ENCODE data around the gene STAP2.
A peak's percentile ranks its signal among the peaks of the same experiment; 100 is the strongest.
"Not testable (repeated sequence)": the region's sequence is repeated elsewhere in the genome, so short reads cannot be mapped to it uniquely, and the experiment has no call there.

STAP2 gene

GRCh38 chr19:4357095-4357797, 18.6 kb upstream of the STAP2 start:
- no peak for DNase-seq

GRCh38 chr19:4354897-4355296, 16.3 kb upstream of the STAP2 start:
- no peak for DNase-seq

- DNase-seq, result no peak
Measured at GRCh38 chr19:4354282-4354681, 15.7 kb upstream of the STAP2 start.

GRCh38 chr19:4352701-4353121, 14.1 kb upstream of the STAP2 start:
- DNase-seq, result peak; percentile 44

GRCh38 chr19:4350726-4351125, 12.1 kb upstream of the STAP2 start:
- DNase-seq, result no peak

- no peak for DNase-seq
Measured at GRCh38 chr19:4350111-4350510, 11.5 kb upstream of the STAP2 start.

- DNase-seq, result not testable (repeated sequence)
Measured at GRCh38 chr19:4349225-4349624, 10.6 kb upstream of the STAP2 start.

- DNase-seq, result no peak
Measured at GRCh38 chr19:4347521-4347920, 8.9 kb upstream of the STAP2 start.

- DNase-seq, result no peak
Measured at GRCh38 chr19:4346020-4346383, 7.4 kb upstream of the STAP2 start.

- DNase-seq, result no peak
Measured at GRCh38 chr19:4345342-4346019, 6.9 kb upstream of the STAP2 start.

GRCh38 chr19:4343370-4344307, 5.0 kb upstream of the STAP2 start, which contains the start of gene MPND:
Gene MPND (plus strand): TSS chr19:4343562. CDS start chr19:4343594, 32 bp downstream.
- DNase-seq, result peak; percentile 90

- DNase-seq, result peak; percentile 86
Measured at GRCh38 chr19:4342615-4343369, 4.2 kb upstream of the STAP2 start.

- DNase-seq, result no peak
Measured at GRCh38 chr19:4342314-4342614, 3.6 kb upstream of the STAP2 start.

- DNase-seq, result no peak
Measured at GRCh38 chr19:4337906-4338440, 654 bp downstream of the STAP2 start.

GRCh38 chr19:4334929-4335570, 3.6 kb downstream of the STAP2 start:
- no peak for DNase-seq

- DNase-seq, result no peak
Measured at GRCh38 chr19:4329858-4330257, 8.8 kb downstream of the STAP2 start.

- DNase-seq, result not testable (repeated sequence)
Measured at GRCh38 chr19:4328991-4329681, 9.5 kb downstream of the STAP2 start.

- DNase-seq, result peak; percentile 79
Measured at GRCh38 chr19:4328243-4328990, 10.2 kb downstream of the STAP2 start.

GRCh38 chr19:4327877-4328242, 10.8 kb downstream of the STAP2 start:
- no peak for DNase-seq

- DNase-seq, result peak; percentile 37
Measured at GRCh38 chr19:4327252-4327876, 11.3 kb downstream of the STAP2 start.
